ENCODE measurements around the gene FAM53C.

GRCh38 chr5:138350563-138350890 is 12.5 kb downstream of the FAM53C start:
- TF ChIP-seq POLR2A (IDR thresholded peaks at IDR 0.05; ENCODE audit: low read depth, low read length) (no peak), POLR2AphosphoS5 (IDR thresholded peaks at IDR 0.05; ENCODE audit: low read depth, low read length) (no peak), SPI1 (IDR thresholded peaks at IDR 0.05; ENCODE audit: low read depth, low read length) (no peak), TAF1 (IDR thresholded peaks at IDR 0.05; ENCODE audit: low read depth, low read length) (no peak), POU2F2 (IDR thresholded peaks at IDR 0.05; ENCODE audit: low read depth, low read length) (no peak)
